Transverse colon (tissue), 4 donors: ENCODE measurements around the gene RMND5A. TPM values are rescaled to one million over a fixed set of nuclear protein-coding genes. Genes with fewer than 3 reads are reported as not detected.

Experiments used
- DNase-seq: peaks from one replicate; pipeline ENCODE4 v3.0.0-alpha.2; 2019
- H3K27ac ChIP-seq, 4 donors: fragments of 200-600 bp; sonication (generic); 2 replicates each; pipeline ENCODE4 v1.5.1; 2016 to 2018; ENCODE audit warnings: inconsistent platforms in 4 of 4
- H3K27me3 ChIP-seq: fragments of 200-600 bp; sonication (generic); 2 replicates; pipeline ENCODE4 v1.5.1; 2017; ENCODE audit warnings: inconsistent platforms
- H3K36me3 ChIP-seq, 4 donors: fragments of 200-600 bp; sonication (generic); 2 replicates each; pipeline ENCODE4 v1.5.1; 2017 to 2019; ENCODE audit warnings: inconsistent platforms in 4 of 4
- H3K4me1 ChIP-seq, 4 donors: fragments of 200-600 bp; sonication (generic); 2 replicates each; pipeline ENCODE4 v1.5.1; 2017 to 2020; ENCODE audit warnings: inconsistent platforms in 4 of 4
- H3K4me3 ChIP-seq, 4 donors: fragments of 200-600 bp; sonication (generic); 1 replicate in 1 of 4; 2 replicates in 3 of 4; pipeline versions ENCODE4 v1.5.1 to v1.6.1; 2017 to 2019; ENCODE audit warnings: inconsistent platforms in 4 of 4
- H3K9me3 ChIP-seq, 2 donors: fragments of 200-600 bp; sonication (generic); 2 replicates each; pipeline ENCODE4 v1.5.1; 2017 to 2019; ENCODE audit warnings: inconsistent platforms in 2 of 2
- CTCF ChIP-seq, 5 experiments: fragments of 200-600 bp in 3 of 5; fragments of 450-650 bp in 2 of 5; sonication (generic) in 3 of 5; IDR thresholded peaks; 1 replicate in 2 of 5; 2 replicates in 3 of 5; pipeline ENCODE4 v1.5.1; 2016 to 2017; ENCODE audit warnings: antibody characterized with exemption in 5 of 5, inconsistent platforms in 3 of 5, mild to moderate bottlenecking in 2 of 5, moderate library complexity in 1 of 5
- EP300 ChIP-seq: sonication (generic); formaldehyde crosslinking; IDR thresholded peaks from one replicate; pipeline ENCODE4 v1.6.1; 2017; ENCODE audit warnings: antibody characterized with exemption, low read depth
- POLR2A ChIP-seq: fragments of 450-650 bp; IDR thresholded peaks from one replicate; pipeline ENCODE4 v1.6.1; 2016; ENCODE audit warnings: antibody characterized with exemption, mild to moderate bottlenecking, moderate library complexity
- POLR2AphosphoS5 ChIP-seq, 3 donors: sonication (generic); formaldehyde crosslinking; IDR thresholded peaks; one replicate each; pipeline ENCODE4 v1.6.1; 2016; ENCODE audit warnings: antibody characterized with exemption in 3 of 3
- WGBS, 2 donors: methylation state at CpG; one replicate each; pipeline ENCODE4 v1.1.5; 2018; ENCODE audit warnings: low coverage in 1 of 2; 5-methylcytosine and 5-hydroxymethylcytosine counted together
- in situ Hi-C, 4 donors: fragments of 200-750 bp; cut with MboI; loops; one replicate each; pipeline versions ENCODE4 v1.15.0 to v1.15.1; 2017; ENCODE audit warnings: low sequenced_read_pairs in 3 of 4, low pct_ligation_motif_present in 1 of 4, low pct_unique_long_range_greater_than_20kb in 1 of 4
- intact Hi-C: fragments of 100-400 bp; cut with DNase I; formaldehyde crosslinking; loops from one replicate; pipeline ENCODE4 v1.15.1; 2023; ENCODE audit warnings: low total_unique reads
- total RNA-seq, 4 donors: library from RNA; depleted of rRNA; stranded (reverse); fragments of >200 nt; gene quantifications; one replicate each; pipeline ENCODE4 v1.1.0, GENCODE V29; 2016

The RMND5A gene
- total RNA-seq, 4 donors from 2014 or later = 58.1 to 94.8 (median 72.4) TPM

- DNase-seq = no peak
- no peaks in the 10 kb centered on the region for H3K4me1 ChIP-seq
- WGBS, 2 donors = 96 to 98% methylated on average over 7 of the region's 7 CpGs
- H3K27me3 ChIP-seq = no peaks in the 10 kb centered on the region
- in situ Hi-C loops = no loop called here
- no peaks in the 10 kb centered on the region for H3K9me3 ChIP-seq
- peaks cover 0 to 35% (median 5%) of the 10 kb centered on the region in 4 donors for H3K36me3 ChIP-seq
- H3K27ac ChIP-seq = no peak overlapping the region
- TF ChIP-seq CTCF (IDR thresholded peaks at IDR 0.05) = no peak
- TF ChIP-seq POLR2A = no peak
- TF ChIP-seq POLR2AphosphoS5 (IDR thresholded peaks at IDR 0.05) = no peak
- no peak for TF ChIP-seq EP300
- H3K4me3 ChIP-seq = no peak overlapping the region
- intact Hi-C loops = no loop called here
These were observed 56.4 kb downstream of the RMND5A start for GRCh38 chr2:86776532-86776931.

GRCh38 chr2:86778957-86779356 is 58.9 kb downstream of the RMND5A start:
- intact Hi-C loops = no loop called here
- 42 to 58% methylated on average over 2 of the region's 2 CpGs for WGBS, 2 donors
- no peak overlapping the region for H3K4me3 ChIP-seq

GRCh38 chr2:86779971-86780370 is 59.9 kb downstream of the RMND5A start:
- no peak overlapping the region for H3K4me3 ChIP-seq
- in situ Hi-C loops = no loop called here
- 69 to 73% methylated on average over 3 of the region's 3 CpGs for WGBS, 2 donors
- H3K9me3 ChIP-seq = no peaks in the 10 kb centered on the region
- H3K36me3 ChIP-seq = peaks cover 0 to under 1% (median 0%) of the 10 kb centered on the region in 4 donors
- H3K27me3 ChIP-seq = no peaks in the 10 kb centered on the region
- no peaks in the 10 kb centered on the region for H3K4me1 ChIP-seq
- intact Hi-C loops = no loop called here
- no peak overlapping the region for H3K27ac ChIP-seq
- no peak for DNase-seq
- no peak for TF ChIP-seq EP300
- no peak for TF ChIP-seq CTCF (IDR thresholded peaks at IDR 0.05)
- no peak for TF ChIP-seq POLR2AphosphoS5 (IDR thresholded peaks at IDR 0.05)
- TF ChIP-seq POLR2A = no peak

More at GRCh38 chr2:86778957-86779356, 58.9 kb downstream of the RMND5A start:
- no peaks in the 10 kb centered on the region for H3K27me3 ChIP-seq
- no peak overlapping the region for H3K27ac ChIP-seq
- H3K4me1 ChIP-seq = no peaks in the 10 kb centered on the region
- H3K9me3 ChIP-seq = no peaks in the 10 kb centered on the region
- TF ChIP-seq POLR2AphosphoS5 (IDR thresholded peaks at IDR 0.05) (no peak), EP300 (no peak), POLR2A (no peak), CTCF (IDR thresholded peaks at IDR 0.05) (no peak)
- no peak for DNase-seq
- in situ Hi-C loops = no loop called here
- peaks cover 0 to 11% (median 1%) of the 10 kb centered on the region in 4 donors for H3K36me3 ChIP-seq

- H3K4me3 ChIP-seq = no peak overlapping the region
- intact Hi-C loops (no loop called here), in situ Hi-C loops (no loop called here)
- no peaks in the 10 kb centered on the region for H3K27me3 ChIP-seq
- TF ChIP-seq POLR2AphosphoS5 (IDR thresholded peaks at IDR 0.05) = no peak
- no peak for TF ChIP-seq POLR2A
- TF ChIP-seq CTCF (IDR thresholded peaks at IDR 0.05) = no peak
- TF ChIP-seq EP300 = no peak
- H3K4me1 ChIP-seq = no peaks in the 10 kb centered on the region
- H3K36me3 ChIP-seq = no peaks in the 10 kb centered on the region
- H3K9me3 ChIP-seq = no peaks in the 10 kb centered on the region
- H3K27ac ChIP-seq = no peak overlapping the region
- WGBS, 2 donors = 50 to 72% methylated on average over 2 to 9 of the region's 9 CpGs
- no peak for DNase-seq
These were observed 61.3 kb downstream of the RMND5A start for GRCh38 chr2:86781363-86781762.
